ENCODE measurements around the gene RIMS4. TPM values are rescaled to one million over a fixed set of nuclear protein-coding genes. Genes with fewer than 3 reads are reported as not detected.
"Not testable (repeated sequence)": the region's sequence is repeated elsewhere in the genome, so short reads cannot be mapped to it uniquely, and the experiment has no call there.

RIMS4 gene
- polyA plus RNA-seq, 1 donor, result 7.6 TPM

GRCh38 chr20:44765091-44765490 lies 45.3 kb downstream of the RIMS4 start:
- DNase-seq (ENCODE audit: low read depth), result no peak

DNA sequence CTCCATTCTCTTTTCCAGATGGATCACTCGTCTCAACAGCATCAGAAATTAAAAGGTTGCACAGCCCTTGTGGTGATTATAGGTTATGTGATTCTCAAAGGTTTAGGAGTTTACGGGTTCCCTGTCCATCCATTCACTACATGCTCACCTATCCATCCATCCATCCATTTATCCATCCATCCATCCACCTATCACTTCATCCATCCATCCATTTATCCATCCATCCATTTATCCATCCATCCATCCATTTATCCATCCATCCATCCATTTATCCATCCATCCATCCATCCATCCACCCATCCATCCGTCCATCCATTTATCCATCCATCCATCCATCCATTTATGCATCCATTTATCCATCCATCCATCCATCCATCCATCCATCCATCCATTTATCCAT lies 46.5 kb downstream of the RIMS4 start:
- not testable (repeated sequence) for DNase-seq (ENCODE audit: low read depth)

DNA sequence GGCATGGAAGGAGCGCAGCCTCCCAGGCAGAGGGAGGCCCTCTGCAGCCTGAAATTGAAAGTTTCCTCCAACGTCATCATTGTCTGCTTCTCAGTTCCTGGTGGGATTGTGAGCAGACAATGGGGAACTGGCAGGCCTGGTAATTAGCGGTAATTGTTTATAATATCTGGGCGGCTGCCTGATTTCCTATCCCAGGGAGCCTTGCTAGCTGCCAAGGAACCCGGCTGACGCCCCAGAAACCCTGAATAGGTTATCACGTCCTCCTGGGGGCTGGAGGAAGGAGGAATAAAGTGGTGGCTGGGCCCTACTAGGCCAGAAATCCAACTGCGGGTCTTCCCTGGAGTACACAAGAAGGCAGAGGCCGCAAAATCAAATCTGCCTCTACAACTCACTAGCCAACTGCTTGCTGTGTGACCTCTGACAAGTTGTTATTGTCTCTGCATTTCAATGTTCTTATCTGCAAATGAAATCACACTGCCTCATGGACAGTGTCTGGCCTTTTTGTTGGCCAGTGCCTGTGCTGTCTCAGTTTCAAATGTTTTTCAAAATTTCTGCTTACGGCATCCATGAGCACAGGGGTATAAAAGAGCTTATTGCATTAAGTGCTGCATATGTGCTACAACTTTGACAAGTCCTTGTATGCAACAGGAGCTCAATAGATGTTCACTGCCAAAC lies 47.7 kb downstream of the RIMS4 start:
- DNase-seq (ENCODE audit: low read depth), result no peak

GRCh38 chr20:44761423-44761822 lies 48.9 kb downstream of the RIMS4 start:
- no peak for DNase-seq (ENCODE audit: low read depth)

GRCh38 chr20:44759595-44759994 lies 50.8 kb downstream of the RIMS4 start:
- DNase-seq (ENCODE audit: low read depth), result no peak

- no peak for DNase-seq (ENCODE audit: low read depth)
Observed at GRCh38 chr20:44758247-44759101, 51.9 kb downstream of the RIMS4 start.

GRCh38 chr20:44756956-44757355 lies 53.4 kb downstream of the RIMS4 start:
- no peak for DNase-seq (ENCODE audit: low read depth)

GRCh38 chr20:44756011-44756688 lies 54.2 kb downstream of the RIMS4 start:
- no peak for DNase-seq (ENCODE audit: low read depth)

DNA sequence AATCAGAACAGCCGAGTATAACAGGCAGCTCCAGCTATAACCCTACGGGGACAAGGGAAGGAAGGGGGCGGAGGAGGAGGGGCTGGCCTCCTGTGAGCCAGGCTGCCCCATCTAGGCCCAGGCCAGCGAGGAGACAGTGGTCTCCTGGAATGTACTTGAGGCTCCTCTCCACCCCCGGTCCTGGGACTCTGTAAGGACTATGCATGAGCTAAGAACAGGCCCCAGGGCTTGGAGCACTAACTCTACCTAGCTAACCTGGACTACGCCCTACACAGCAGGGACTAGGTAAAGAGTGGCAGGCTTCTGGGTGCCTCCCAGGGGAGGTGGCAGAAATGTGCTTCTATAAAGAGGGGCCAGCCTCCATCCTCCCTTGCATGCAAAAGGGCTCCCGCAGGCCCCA lies 55.8 kb downstream of the RIMS4 start:
- no peak for DNase-seq (ENCODE audit: low read depth)

- no peak for DNase-seq (ENCODE audit: low read depth)
Observed at GRCh38 chr20:44752099-44752931, 58.0 kb downstream of the RIMS4 start.

DNA sequence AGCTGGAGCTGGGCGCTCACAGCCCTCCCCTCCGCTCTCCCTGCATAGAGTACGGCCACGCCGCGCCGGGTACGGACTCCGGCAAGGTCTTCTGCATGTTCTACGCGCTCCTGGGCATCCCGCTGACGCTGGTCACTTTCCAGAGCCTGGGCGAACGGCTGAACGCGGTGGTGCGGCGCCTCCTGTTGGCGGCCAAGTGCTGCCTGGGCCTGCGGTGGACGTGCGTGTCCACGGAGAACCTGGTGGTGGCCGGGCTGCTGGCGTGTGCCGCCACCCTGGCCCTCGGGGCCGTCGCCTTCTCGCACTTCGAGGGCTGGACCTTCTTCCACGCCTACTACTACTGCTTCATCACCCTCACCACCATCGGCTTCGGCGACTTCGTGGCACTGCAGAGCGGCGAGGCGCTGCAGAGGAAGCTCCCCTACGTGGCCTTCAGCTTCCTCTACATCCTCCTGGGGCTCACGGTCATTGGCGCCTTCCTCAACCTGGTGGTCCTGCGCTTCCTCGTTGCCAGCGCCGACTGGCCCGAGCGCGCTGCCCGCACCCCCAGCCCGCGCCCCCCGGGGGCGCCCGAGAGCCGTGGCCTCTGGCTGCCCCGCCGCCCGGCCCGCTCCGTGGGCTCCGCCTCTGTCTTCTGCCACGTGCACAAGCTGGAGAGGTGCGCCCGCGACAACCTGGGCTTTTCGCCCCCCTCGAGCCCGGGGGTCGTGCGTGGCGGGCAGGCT lies 60.1 kb downstream of the RIMS4 start:
- DNase-seq (ENCODE audit: low read depth), result no peak

DNA sequence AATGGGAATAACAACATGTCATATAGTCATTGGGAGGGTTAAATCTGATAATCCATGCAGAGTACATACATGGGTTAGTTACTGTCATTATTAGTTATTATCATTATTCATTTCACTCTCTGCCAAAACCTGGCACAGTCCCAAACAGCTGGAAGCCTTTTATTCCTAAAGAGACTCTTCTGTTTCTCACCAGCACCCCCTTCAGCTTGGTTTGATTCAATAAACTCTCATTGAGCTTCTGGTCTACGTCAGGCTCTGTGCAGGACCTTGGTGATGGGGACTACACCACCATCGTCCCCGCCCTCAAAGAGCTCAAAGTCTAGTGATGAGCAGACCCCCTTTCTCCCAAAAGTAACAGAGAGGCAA lies 62.4 kb downstream of the RIMS4 start:
- DNase-seq (ENCODE audit: low read depth), result no peak

DNA sequence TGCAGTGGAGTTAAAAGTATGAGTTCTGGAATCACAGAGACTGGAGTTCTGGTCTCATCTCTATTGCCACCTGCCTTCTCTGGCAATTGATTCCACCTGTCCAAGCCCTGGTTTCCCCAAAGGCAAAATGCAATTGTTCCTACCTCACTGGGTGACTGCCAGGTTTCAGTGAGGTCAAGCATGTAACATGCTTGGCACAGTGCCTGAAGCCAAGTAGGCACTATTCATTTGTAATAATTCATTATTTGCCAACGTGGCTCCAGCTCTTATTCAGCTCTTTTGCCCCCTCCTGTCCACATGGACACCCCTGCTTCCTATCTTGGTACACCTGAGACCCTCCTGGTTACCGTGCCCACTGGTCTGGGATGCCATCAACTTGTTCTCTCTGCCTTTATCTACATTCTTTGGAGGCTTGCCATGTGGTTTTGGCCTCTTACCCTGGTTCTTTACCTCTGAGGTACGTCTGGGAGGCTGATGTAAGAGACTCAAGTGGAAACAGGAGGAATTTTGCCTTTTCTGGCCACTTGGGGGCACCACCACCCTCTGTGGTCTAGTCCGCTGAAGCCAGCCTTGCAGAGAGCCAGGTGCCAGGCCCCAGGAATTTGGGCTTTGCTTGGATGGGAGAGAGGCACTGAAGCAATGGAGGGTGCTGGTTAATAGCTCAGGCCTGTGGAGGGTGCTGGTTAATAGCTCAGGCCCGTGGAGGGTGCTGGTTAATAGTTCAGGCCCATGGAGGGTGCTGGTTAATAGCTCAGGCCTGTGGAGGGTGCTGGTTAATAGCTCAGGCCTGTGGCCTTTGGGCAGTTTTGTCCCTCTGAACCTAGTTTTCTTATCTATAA lies 63.0 kb downstream of the RIMS4 start:
- no peak for DNase-seq (ENCODE audit: low read depth)

GRCh38 chr20:44746367-44747165 lies 63.8 kb downstream of the RIMS4 start:
- DNase-seq (ENCODE audit: low read depth), result no peak

DNA sequence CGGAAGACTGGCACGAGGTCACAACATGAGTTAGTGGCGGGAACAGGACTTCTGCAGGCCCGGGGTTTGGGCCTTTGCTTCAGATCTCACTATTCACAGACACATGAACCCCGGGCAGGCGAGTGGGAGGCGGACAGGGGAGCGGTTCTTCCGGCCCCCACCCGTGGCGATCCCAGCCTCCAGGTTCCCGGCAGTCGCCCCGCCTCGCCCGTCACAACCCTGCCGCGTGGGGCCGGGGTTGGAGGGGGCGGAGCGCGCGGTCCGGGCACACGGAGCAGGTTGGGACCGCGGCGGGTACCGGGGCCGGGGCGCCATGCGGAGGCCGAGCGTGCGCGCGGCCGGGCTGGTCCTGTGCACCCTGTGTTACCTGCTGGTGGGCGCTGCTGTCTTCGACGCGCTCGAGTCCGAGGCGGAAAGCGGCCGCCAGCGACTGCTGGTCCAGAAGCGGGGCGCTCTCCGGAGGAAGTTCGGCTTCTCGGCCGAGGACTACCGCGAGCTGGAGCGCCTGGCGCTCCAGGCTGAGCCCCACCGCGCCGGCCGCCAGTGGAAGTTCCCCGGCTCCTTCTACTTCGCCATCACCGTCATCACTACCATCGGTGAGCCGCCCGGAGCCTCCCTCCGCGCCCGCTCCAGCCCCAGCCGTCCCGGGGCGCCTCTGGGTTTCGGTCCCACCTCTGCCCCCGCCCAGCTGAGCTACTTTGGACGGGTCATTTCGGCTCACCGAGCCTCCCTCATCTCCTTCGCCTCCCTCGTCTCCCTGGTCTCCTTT lies 64.6 kb downstream of the RIMS4 start, which contains the start of gene KCNK15:
KCNK15 (plus strand) TSS at position 268 of the 769 bp plus-strand sequence; CDS start at position 314, 46 bp downstream.
- DNase-seq (ENCODE audit: low read depth), result no peak

GRCh38 chr20:44745122-44745597 lies 65.2 kb downstream of the RIMS4 start:
- DNase-seq (ENCODE audit: low read depth), result no peak

GRCh38 chr20:44743916-44744655 lies 66.3 kb downstream of the RIMS4 start:
- DNase-seq (ENCODE audit: low read depth), result no peak

Measured in forelimb muscle (tissue), 1 donor.